HepG2 (cell line): ENCODE results near the gene OR10H2. TPM values are rescaled to one million over a fixed set of nuclear protein-coding genes. Genes with fewer than 3 reads are reported as not detected.

Experiments used
- BRD4 ChIP-seq: sonication (generic); formaldehyde crosslinking; IDR thresholded peaks from 2 replicates; pipeline ENCODE4 v1.4.0; 2020; ENCODE audit warnings: missing genetic modification reagents
- CENPX ChIP-seq: sonication (generic); formaldehyde crosslinking; IDR thresholded peaks from 2 replicates; pipeline ENCODE4 v1.9.0; 2021; ENCODE audit warnings: mild to moderate bottlenecking, missing genetic modification reagents, moderate library complexity
- CREM ChIP-seq, 2 experiments: sonication (generic) in 1 of 2; formaldehyde crosslinking in 1 of 2; IDR thresholded peaks; 2 replicates each; pipeline versions ENCODE4 v1.4.0 to v1.6.1; 2016 to 2020; ENCODE audit warnings: antibody characterized with exemption in 1 of 2, mild to moderate bottlenecking in 1 of 2, missing genetic modification reagents in 1 of 2
- EP300 ChIP-seq, 3 experiments: sonication (generic) in 1 of 3; formaldehyde crosslinking in 1 of 3; IDR thresholded peaks; 2 replicates each; pipeline versions ENCODE4 v1.5.1 to v1.6.1; 2011 to 2020; ENCODE audit warnings: low read depth in 2 of 3, low read length in 2 of 3, borderline replicate concordance in 1 of 3, improper control_type of control experiment in 1 of 3, mild to moderate bottlenecking in 1 of 3, missing genetic modification reagents in 1 of 3, moderate library complexity in 1 of 3
- HNRNPUL1 ChIP-seq: fragments of 200-400 bp; formaldehyde crosslinking; IDR thresholded peaks from 2 replicates; pipeline ENCODE4 v1.6.1; 2017; ENCODE audit warnings: low read depth, mild to moderate bottlenecking, low read length, moderate library complexity
- MZF1 ChIP-seq: sonication (generic); formaldehyde crosslinking; IDR thresholded peaks from 2 replicates; pipeline ENCODE4 v1.8.1; 2023; ENCODE audit warnings: mild to moderate bottlenecking, missing genetic modification reagents, borderline replicate concordance
- PLRG1 ChIP-seq: fragments of 450-650 bp; conservative IDR thresholded peaks from 2 replicates; pipeline ENCODE4 v1.6.1; 2016
- RAD51 ChIP-seq: fragments of 450-650 bp; IDR thresholded peaks from 2 replicates; pipeline ENCODE4 v1.6.1; 2016; ENCODE audit warnings: borderline replicate concordance
- SP5 ChIP-seq: IDR thresholded peaks from 2 replicates; pipeline ENCODE4 v1.6.1; 2016; ENCODE audit warnings: low read depth, borderline replicate concordance
- THAP11 ChIP-seq: IDR thresholded peaks from 2 replicates; pipeline ENCODE4 v1.6.1; 2016; ENCODE audit warnings: missing biosample characterization, missing genetic modification reagents
- ZFP90 ChIP-seq: sonication (generic); formaldehyde crosslinking; IDR thresholded peaks from 2 replicates; pipeline ENCODE4 v1.8.0; 2022; ENCODE audit warnings: missing genetic modification reagents, mild to moderate bottlenecking, inconsistent platforms, borderline replicate concordance
- ZNF10 ChIP-seq: sonication (generic); formaldehyde crosslinking; IDR thresholded peaks from 2 replicates; pipeline ENCODE4 v1.4.0; 2020; ENCODE audit warnings: mild to moderate bottlenecking, low read depth, missing genetic modification reagents, borderline replicate concordance
- ZNF296 ChIP-seq: sonication (generic); formaldehyde crosslinking; conservative IDR thresholded peaks from 2 replicates; pipeline ENCODE4 v1.5.0; 2020; ENCODE audit warnings: mild to moderate bottlenecking, missing genetic modification reagents
- ZNF335 ChIP-seq: sonication (generic); formaldehyde crosslinking; IDR thresholded peaks from 2 replicates; pipeline ENCODE4 v1.4.0; 2020; ENCODE audit warnings: missing genetic modification reagents
- ZNF556 ChIP-seq: sonication (generic); formaldehyde crosslinking; IDR thresholded peaks from 2 replicates; pipeline ENCODE4 v1.4.0; 2020; ENCODE audit warnings: mild to moderate bottlenecking, missing genetic modification reagents, borderline replicate concordance
- ZNF607 ChIP-seq: sonication (generic); formaldehyde crosslinking; IDR thresholded peaks from 2 replicates; pipeline ENCODE4 v1.5.1; 2020; ENCODE audit warnings: missing genetic modification reagents, mild to moderate bottlenecking, borderline replicate concordance
- polyA plus RNA-seq, 8 experiments: library from polyadenylated mRNA; depleted of rRNA in 3 of 8; stranded (reverse) in 7 of 8; unstranded in 1 of 8; fragments of >200 nt; fragmentation: Illumina TruSeq in 4 of 8; extraction: Trizol in 4 of 8; gene quantifications; 2 replicates each; pipeline versions ENCODE4 v1.2.1 to v1.2.3, GENCODE V29; 2011 to 2016; ENCODE audit warnings: low read depth in 4 of 8, missing spikeins in 1 of 8, mixed read lengths in 1 of 8; ENCODE audit not compliant: insufficient read depth in 1 of 8
- total RNA-seq, 5 experiments: library from RNA; depleted of rRNA; stranded (reverse); fragments of >200 nt; fragmentation: Illumina TruSeq; extraction: Trizol; gene quantifications; 2 replicates each; pipeline ENCODE4 v1.2.3, GENCODE V29; 2016; ENCODE audit warnings: low read depth in 1 of 5
- TF ChIP-seq, protein P1 (sequence below): sonication (generic); formaldehyde crosslinking; IDR thresholded peaks from 2 replicates; pipeline ENCODE4 v1.4.0; 2020; ENCODE audit warnings: mild to moderate bottlenecking, missing genetic modification reagents
- TF ChIP-seq, protein P2 (sequence below): sonication (generic); formaldehyde crosslinking; IDR thresholded peaks from 2 replicates; pipeline ENCODE4 v1.5.1; 2020; ENCODE audit warnings: missing genetic modification reagents, mild to moderate bottlenecking, borderline replicate concordance
- TF ChIP-seq, protein P3 (sequence below): sonication (generic); formaldehyde crosslinking; IDR thresholded peaks from 2 replicates; pipeline ENCODE4 v1.4.0; 2020; ENCODE audit warnings: missing genetic modification reagents
- TF ChIP-seq, protein P4 (sequence below): IDR thresholded peaks from 2 replicates; pipeline ENCODE4 v1.6.1; 2016; ENCODE audit warnings: mild to moderate bottlenecking

Gene OR10H2
- total and polyA plus RNA-seq, 2 of the 13 experiments (the other 11 are each of a cell fraction or from before 2014, with no cell fraction given) = not detected

DNA sequence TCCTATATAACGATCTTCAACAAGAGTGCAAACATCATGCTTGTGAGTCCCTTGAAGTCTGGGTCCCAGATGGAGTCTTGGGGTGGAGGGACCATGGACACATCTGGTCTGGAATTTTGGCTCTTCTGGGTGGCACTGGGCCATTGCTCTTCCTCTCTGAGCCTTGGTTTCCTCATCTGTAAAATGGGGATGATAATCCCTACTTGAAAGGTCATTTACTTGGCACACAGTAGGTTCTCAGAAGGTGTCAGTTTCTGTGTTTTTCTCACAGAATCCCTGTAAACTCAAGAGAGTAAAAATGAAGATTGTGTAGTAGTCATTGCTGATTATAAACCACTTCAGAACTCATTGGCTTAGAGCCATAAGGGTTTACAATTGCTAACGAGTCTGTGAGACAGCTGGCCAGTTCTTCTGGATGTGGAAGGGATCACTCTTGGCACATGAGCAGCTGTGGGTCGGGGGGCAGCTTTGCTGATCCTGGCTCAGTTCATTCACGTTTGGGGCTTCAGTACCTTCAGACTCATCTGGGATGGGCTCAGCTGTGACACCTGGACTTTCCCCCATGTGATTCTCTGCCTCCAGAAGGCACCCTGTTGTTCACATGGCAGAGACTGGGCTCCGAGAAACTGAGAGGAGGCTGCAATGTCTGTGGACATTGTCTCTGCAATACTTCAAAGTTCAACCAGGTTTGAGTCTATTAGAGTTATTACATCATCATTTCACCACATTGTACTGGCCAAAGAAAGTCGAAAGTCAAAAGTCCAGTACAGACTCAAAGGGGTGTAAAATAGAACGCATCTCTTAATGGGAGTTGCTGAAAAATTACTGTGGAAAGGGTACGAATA is 47.1 kb upstream of the OR10H2 start (continued):
- TF ChIP-seq CREM (IDR thresholded peaks at IDR 0.05) (peak; percentile 68), CREM (CRISPR knock-in tag; IDR thresholded peaks at IDR 0.05) (no peak), HNRNPUL1 (no peak), PLRG1 (no peak), ZNF296 (CRISPR knock-in tag) (no peak), RAD51 (no peak), MZF1 (no peak), EP300 (IDR thresholded peaks at IDR 0.05; ENCODE audit: low read depth in 2 of 2, low read length in 2 of 2) (peak; percentile 70 to 79; a peak in 3 of 4 replicates), EP300 (CRISPR knock-in tag; IDR thresholded peaks at IDR 0.05; ENCODE audit: borderline replicate concordance) (no peak; the same call in 1 of the 2 replicates), ZNF10 (CRISPR knock-in tag) (no peak), ZNF556 (CRISPR knock-in tag) (0 out of 2 replicates have a peak, but pooled peaks have one; percentile 28), ZNF335 (CRISPR knock-in tag) (no peak), SP5 (CRISPR knock-in tag) (no peak), ZFP90 (CRISPR knock-in tag) (no peak), BRD4 (no peak), THAP11 (CRISPR knock-in tag) (peak; percentile 64; the same call in 1 of the 2 replicates), CENPX (CRISPR knock-in tag) (no peak), ZNF607 (CRISPR knock-in tag) (no peak)
- TF ChIP-seq, protein P1, sequence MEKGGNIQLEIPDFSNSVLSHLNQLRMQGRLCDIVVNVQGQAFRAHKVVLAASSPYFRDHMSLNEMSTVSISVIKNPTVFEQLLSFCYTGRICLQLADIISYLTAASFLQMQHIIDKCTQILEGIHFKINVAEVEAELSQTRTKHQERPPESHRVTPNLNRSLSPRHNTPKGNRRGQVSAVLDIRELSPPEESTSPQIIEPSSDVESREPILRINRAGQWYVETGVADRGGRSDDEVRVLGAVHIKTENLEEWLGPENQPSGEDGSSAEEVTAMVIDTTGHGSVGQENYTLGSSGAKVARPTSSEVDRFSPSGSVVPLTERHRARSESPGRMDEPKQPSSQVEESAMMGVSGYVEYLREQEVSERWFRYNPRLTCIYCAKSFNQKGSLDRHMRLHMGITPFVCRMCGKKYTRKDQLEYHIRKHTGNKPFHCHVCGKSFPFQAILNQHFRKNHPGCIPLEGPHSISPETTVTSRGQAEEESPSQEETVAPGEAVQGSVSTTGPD (CRISPR knock-in tag) = no peak
- TF ChIP-seq, protein P2, sequence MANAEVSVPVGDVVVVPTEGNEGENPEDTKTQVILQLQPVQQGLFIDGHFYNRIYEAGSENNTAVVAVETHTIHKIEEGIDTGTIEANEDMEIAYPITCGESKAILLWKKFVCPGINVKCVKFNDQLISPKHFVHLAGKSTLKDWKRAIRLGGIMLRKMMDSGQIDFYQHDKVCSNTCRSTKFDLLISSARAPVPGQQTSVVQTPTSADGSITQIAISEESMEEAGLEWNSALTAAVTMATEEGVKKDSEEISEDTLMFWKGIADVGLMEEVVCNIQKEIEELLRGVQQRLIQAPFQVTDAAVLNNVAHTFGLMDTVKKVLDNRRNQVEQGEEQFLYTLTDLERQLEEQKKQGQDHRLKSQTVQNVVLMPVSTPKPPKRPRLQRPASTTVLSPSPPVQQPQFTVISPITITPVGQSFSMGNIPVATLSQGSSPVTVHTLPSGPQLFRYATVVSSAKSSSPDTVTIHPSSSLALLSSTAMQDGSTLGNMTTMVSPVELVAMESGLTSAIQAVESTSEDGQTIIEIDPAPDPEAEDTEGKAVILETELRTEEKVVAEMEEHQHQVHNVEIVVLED (CRISPR knock-in tag) = no peak
- TF ChIP-seq, protein P3, sequence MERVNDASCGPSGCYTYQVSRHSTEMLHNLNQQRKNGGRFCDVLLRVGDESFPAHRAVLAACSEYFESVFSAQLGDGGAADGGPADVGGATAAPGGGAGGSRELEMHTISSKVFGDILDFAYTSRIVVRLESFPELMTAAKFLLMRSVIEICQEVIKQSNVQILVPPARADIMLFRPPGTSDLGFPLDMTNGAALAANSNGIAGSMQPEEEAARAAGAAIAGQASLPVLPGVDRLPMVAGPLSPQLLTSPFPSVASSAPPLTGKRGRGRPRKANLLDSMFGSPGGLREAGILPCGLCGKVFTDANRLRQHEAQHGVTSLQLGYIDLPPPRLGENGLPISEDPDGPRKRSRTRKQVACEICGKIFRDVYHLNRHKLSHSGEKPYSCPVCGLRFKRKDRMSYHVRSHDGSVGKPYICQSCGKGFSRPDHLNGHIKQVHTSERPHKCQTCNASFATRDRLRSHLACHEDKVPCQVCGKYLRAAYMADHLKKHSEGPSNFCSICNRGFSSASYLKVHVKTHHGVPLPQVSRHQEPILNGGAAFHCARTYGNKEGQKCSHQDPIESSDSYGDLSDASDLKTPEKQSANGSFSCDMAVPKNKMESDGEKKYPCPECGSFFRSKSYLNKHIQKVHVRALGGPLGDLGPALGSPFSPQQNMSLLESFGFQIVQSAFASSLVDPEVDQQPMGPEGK (CRISPR knock-in tag) = peak; percentile 10; the same call in 1 of the 2 replicates
- TF ChIP-seq, protein P4, sequence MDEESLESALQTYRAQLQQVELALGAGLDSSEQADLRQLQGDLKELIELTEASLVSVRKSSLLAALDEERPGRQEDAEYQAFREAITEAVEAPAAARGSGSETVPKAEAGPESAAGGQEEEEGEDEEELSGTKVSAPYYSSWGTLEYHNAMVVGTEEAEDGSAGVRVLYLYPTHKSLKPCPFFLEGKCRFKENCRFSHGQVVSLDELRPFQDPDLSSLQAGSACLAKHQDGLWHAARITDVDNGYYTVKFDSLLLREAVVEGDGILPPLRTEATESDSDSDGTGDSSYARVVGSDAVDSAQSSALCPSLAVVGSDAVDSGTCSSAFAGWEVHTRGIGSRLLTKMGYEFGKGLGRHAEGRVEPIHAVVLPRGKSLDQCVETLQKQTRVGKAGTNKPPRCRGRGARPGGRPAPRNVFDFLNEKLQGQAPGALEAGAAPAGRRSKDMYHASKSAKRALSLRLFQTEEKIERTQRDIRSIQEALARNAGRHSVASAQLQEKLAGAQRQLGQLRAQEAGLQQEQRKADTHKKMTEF (CRISPR knock-in tag) = peak; percentile 53; the same call in 1 of the 2 replicates
